Cerebellar cortex (tissue), 1 donor: Measurements from ENCODE around the gene ADORA2A.

ENCODE experiments used
- DNase-seq: peaks from one replicate; pipeline ENCODE4 v3.0.0-alpha.2; 2015; ENCODE audit warnings: low spot score

ADORA2A gene

GRCh38 chr22:24453853-24454252 is 26.5 kb downstream of the ADORA2A start:
- no peak for DNase-seq

GRCh38 chr22:24455039-24455438 is 27.6 kb downstream of the ADORA2A start:
- no peak for DNase-seq

- DNase-seq, result no peak
Measured at GRCh38 chr22:24455751-24456426, 28.5 kb downstream of the ADORA2A start.

GRCh38 chr22:24457894-24458420 is 30.6 kb downstream of the ADORA2A start:
- no peak for DNase-seq

GRCh38 chr22:24459911-24460310 is 32.5 kb downstream of the ADORA2A start:
- no peak for DNase-seq

GRCh38 chr22:24460418-24461089 is 33.2 kb downstream of the ADORA2A start:
- DNase-seq, result no peak

GRCh38 chr22:24463071-24463760 is 35.8 kb downstream of the ADORA2A start:
- no peak for DNase-seq

GRCh38 chr22:24465566-24465965 is 38.2 kb downstream of the ADORA2A start:
- no peak for DNase-seq

GRCh38 chr22:24465975-24466374 is 38.6 kb downstream of the ADORA2A start:
- DNase-seq, result no peak

- DNase-seq, result peak; percentile 18
Measured at GRCh38 chr22:24466716-24467328, 39.4 kb downstream of the ADORA2A start.

- no peak for DNase-seq
Measured at GRCh38 chr22:24467340-24467739, 39.9 kb downstream of the ADORA2A start.

- peak; percentile 90 for DNase-seq
Measured at GRCh38 chr22:24471570-24471969, 44.2 kb downstream of the ADORA2A start.

GRCh38 chr22:24473284-24473683 is 45.9 kb downstream of the ADORA2A start:
- DNase-seq, result no peak

- DNase-seq, result peak; percentile 28
Measured at GRCh38 chr22:24474221-24474620, 46.8 kb downstream of the ADORA2A start.

- DNase-seq, result no peak
Measured at GRCh38 chr22:24474649-24475255, 47.4 kb downstream of the ADORA2A start.

- no peak for DNase-seq
Measured at GRCh38 chr22:24481641-24482040, 54.2 kb downstream of the ADORA2A start.

- no peak for DNase-seq
Measured at GRCh38 chr22:24482575-24482974, 55.2 kb downstream of the ADORA2A start.

GRCh38 chr22:24482998-24483397 is 55.6 kb downstream of the ADORA2A start:
- DNase-seq, result no peak

- no peak for DNase-seq
Measured at GRCh38 chr22:24483976-24484545, 56.7 kb downstream of the ADORA2A start.

- DNase-seq, result no peak
Measured at GRCh38 chr22:24485170-24485569, 57.8 kb downstream of the ADORA2A start.

- no peak for DNase-seq
Measured at GRCh38 chr22:24485608-24486007, 58.2 kb downstream of the ADORA2A start.

GRCh38 chr22:24486501-24486921 is 59.1 kb downstream of the ADORA2A start:
- no peak for DNase-seq
